ENCODE results near the gene ZNF711. TPM values are rescaled to one million over a fixed set of nuclear protein-coding genes. Genes with fewer than 3 reads are reported as not detected.

The ZNF711 gene
- total RNA-seq, 1 experiment from 2014 or later, result 3.1 TPM

DNA sequence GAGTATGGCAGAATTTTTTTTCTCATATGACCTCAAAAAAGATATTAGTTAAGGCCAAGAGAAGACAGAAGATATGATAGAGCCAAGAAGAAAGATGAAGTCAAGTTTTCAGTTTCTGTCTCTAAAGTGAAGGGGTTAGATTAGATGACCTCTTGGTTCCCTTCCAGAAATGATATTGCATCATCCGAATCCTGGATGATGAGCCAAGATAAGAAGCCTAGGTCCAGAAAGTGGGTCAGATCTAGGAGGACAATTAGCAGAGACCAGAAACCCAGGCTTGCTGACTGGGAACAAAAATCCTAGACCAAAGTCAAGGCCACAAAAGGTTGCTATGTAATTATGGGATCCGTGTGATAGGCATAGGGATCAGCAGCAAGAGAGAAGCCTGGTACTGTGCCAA lies 20.4 kb upstream of the ZNF711 start:
- no TSS peak for BruUV-seq (replicated peaks)

DNA sequence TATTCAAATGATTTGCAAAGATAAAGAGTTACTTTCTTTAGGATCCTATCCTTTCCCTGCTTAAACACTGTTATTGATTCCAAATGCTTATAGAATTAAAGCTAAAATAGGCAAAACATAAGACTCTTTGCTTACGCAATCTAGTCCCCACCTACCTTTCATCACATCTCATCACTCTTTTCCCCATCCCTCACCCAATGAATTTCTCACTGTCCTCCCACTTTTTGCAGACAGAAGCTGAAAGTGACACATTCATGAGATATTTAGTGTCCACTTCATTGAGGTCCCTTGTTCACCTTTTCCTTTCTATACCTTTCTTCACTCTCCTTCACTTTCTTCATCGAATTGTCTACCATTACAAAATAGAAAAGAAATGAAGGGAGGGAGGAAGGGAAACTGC lies 636 bp upstream of the ZNF711 start:
- Histone ChIP-seq H3K36me3 (ENCODE audit: control insufficient read depth, insufficient read depth, low read length) (no peaks in the 10 kb centered on the region; the same call in 1 of the 2 replicates), H3K27ac (ENCODE audit: low read length) (no peak overlapping the region), H3K27me3 (ENCODE audit: control insufficient read depth, insufficient read depth, low read length) (no peaks in the 10 kb centered on the region), H3K9me3 (ENCODE audit: control insufficient read depth, insufficient read depth, low read depth, low read length) (no peaks in the 10 kb centered on the region), H3K4me3 (ENCODE audit: low read depth in 2 of 2, low read length in 2 of 2) (peak overlapping the region; percentile 62 to 83), H3K4me1 (ENCODE audit: control insufficient read depth, insufficient read depth, low read length) (no peaks in the 10 kb centered on the region)
- BruUV-seq (replicated peaks), result no TSS peak
- CTCF ChIA-PET, result no interaction called here
- DNase-seq (ENCODE audit: low read depth, low spot score) (no peak), ATAC-seq (no peak)
- POLR2A ChIA-PET, result no interaction called here
- intact Hi-C loops (cut with micrococcal nuclease; ENCODE audit: unreplicated experiment) (no loop called here), in situ Hi-C loops (cut with HindIII; ENCODE audit: low pct_unique_long_range_greater_than_20kb, low sequenced_read_pairs) (no loop called here)
- TF ChIP-seq TCF7L2 (IDR thresholded peaks at IDR 0.05; ENCODE audit: low read depth, low read length) (no peak), SIN3A (IDR thresholded peaks at IDR 0.05; ENCODE audit: borderline replicate concordance, insufficient read depth, low read depth, low read length) (no peak), POLR2AphosphoS5 (IDR thresholded peaks at IDR 0.05; ENCODE audit: low read depth, low read length) (no peak)
- TF ChIP-seq, protein P1, sequence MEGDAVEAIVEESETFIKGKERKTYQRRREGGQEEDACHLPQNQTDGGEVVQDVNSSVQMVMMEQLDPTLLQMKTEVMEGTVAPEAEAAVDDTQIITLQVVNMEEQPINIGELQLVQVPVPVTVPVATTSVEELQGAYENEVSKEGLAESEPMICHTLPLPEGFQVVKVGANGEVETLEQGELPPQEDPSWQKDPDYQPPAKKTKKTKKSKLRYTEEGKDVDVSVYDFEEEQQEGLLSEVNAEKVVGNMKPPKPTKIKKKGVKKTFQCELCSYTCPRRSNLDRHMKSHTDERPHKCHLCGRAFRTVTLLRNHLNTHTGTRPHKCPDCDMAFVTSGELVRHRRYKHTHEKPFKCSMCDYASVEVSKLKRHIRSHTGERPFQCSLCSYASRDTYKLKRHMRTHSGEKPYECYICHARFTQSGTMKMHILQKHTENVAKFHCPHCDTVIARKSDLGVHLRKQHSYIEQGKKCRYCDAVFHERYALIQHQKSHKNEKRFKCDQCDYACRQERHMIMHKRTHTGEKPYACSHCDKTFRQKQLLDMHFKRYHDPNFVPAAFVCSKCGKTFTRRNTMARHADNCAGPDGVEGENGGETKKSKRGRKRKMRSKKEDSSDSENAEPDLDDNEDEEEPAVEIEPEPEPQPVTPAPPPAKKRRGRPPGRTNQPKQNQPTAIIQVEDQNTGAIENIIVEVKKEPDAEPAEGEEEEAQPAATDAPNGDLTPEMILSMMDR (IDR thresholded peaks at IDR 0.05), result no peak

More for the DNA sequence above, 20.4 kb upstream of the ZNF711 start:
- no peaks in the 10 kb centered on the region for H3K27me3 ChIP-seq (ENCODE audit: control insufficient read depth, insufficient read depth, low read length)
- H3K4me3 ChIP-seq (ENCODE audit: low read depth in 2 of 2, low read length in 2 of 2), result no peak overlapping the region
- H3K27ac ChIP-seq (ENCODE audit: low read length), result no peak overlapping the region
- DNase-seq (ENCODE audit: low read depth, low spot score), result no peak
- ChIA-PET CTCF (no interaction called here), POLR2A (no interaction called here)
- intact Hi-C loops (cut with micrococcal nuclease; ENCODE audit: unreplicated experiment) (no loop called here), in situ Hi-C loops (cut with HindIII; ENCODE audit: low pct_unique_long_range_greater_than_20kb, low sequenced_read_pairs) (no loop called here)
- ATAC-seq, result no peak
- TF ChIP-seq, protein P2, sequence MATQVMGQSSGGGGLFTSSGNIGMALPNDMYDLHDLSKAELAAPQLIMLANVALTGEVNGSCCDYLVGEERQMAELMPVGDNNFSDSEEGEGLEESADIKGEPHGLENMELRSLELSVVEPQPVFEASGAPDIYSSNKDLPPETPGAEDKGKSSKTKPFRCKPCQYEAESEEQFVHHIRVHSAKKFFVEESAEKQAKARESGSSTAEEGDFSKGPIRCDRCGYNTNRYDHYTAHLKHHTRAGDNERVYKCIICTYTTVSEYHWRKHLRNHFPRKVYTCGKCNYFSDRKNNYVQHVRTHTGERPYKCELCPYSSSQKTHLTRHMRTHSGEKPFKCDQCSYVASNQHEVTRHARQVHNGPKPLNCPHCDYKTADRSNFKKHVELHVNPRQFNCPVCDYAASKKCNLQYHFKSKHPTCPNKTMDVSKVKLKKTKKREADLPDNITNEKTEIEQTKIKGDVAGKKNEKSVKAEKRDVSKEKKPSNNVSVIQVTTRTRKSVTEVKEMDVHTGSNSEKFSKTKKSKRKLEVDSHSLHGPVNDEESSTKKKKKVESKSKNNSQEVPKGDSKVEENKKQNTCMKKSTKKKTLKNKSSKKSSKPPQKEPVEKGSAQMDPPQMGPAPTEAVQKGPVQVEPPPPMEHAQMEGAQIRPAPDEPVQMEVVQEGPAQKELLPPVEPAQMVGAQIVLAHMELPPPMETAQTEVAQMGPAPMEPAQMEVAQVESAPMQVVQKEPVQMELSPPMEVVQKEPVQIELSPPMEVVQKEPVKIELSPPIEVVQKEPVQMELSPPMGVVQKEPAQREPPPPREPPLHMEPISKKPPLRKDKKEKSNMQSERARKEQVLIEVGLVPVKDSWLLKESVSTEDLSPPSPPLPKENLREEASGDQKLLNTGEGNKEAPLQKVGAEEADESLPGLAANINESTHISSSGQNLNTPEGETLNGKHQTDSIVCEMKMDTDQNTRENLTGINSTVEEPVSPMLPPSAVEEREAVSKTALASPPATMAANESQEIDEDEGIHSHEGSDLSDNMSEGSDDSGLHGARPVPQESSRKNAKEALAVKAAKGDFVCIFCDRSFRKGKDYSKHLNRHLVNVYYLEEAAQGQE (IDR thresholded peaks at IDR 0.05; ENCODE audit: insufficient read depth in 1 of 2, low read depth in 2 of 2, low read length in 1 of 2), result no peak
- no peaks in the 10 kb centered on the region for H3K4me1 ChIP-seq (ENCODE audit: control insufficient read depth, insufficient read depth, low read length)
- no peaks in the 10 kb centered on the region for H3K36me3 ChIP-seq (ENCODE audit: control insufficient read depth, insufficient read depth, low read length)
- no peaks in the 10 kb centered on the region for H3K9me3 ChIP-seq (ENCODE audit: control insufficient read depth, insufficient read depth, low read depth, low read length)

DNA sequence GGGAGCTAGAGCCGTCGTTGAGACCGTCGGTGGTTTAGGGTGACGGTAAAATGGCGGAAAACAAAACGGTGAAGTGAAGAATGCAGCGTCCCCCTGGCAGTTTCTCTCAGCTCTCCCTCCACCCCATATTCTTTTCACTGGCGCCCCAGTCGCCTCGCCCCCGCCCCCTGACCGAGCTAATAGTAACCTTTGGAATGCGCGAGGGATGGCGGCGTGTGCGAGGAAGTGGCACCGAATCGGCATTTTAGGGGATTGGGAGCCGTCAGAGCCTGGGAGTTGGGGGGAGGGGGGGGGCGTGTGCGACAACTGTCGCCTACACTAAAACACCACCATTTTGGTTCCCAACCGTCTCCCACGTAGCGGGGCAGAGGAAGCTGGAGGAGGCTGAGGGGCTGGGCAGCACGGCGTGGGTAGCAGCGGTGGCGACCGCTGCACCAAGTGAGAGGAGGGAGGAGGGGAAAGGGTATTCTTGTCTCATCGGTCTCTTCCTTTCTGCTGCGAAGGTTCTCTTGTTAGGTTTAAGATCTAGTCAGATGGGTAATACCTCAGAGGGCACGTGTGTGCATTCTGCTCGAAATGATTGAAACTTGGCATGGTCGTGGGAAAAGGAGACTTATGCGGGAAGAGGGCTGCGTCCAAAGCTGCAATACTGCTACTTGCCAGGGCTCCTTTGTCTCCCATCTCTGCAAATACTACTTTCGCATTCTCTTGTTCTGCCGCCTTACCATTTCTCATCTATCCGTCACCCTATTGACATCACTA lies 840 bp downstream of the ZNF711 start:
- Histone ChIP-seq H3K27me3 (ENCODE audit: control insufficient read depth, insufficient read depth, low read length) (no peaks in the 10 kb centered on the region), H3K27ac (ENCODE audit: low read length) (0 out of 2 replicates have a peak overlapping the region, but pooled peaks have one; percentile 17), H3K4me3 (ENCODE audit: low read depth in 2 of 2, low read length in 2 of 2) (peak overlapping the region; percentile 62 to 83), H3K36me3 (ENCODE audit: control insufficient read depth, insufficient read depth, low read length) (no peaks in the 10 kb centered on the region; the same call in 1 of the 2 replicates), H3K9me3 (ENCODE audit: control insufficient read depth, insufficient read depth, low read depth, low read length) (no peaks in the 10 kb centered on the region), H3K4me1 (ENCODE audit: control insufficient read depth, insufficient read depth, low read length) (no peaks in the 10 kb centered on the region)
- CTCF ChIA-PET, result no interaction called here
- ATAC-seq (peak; percentile 76), DNase-seq (ENCODE audit: low read depth, low spot score) (no peak)
- TF ChIP-seq, protein P1 (IDR thresholded peaks at IDR 0.05), result no peak
- TF ChIP-seq POLR2AphosphoS5 (IDR thresholded peaks at IDR 0.05; ENCODE audit: low read depth, low read length) (no peak), SIN3A (IDR thresholded peaks at IDR 0.05; ENCODE audit: borderline replicate concordance, insufficient read depth, low read depth, low read length) (no peak)
- TF ChIP-seq, protein P2 (IDR thresholded peaks at IDR 0.05; ENCODE audit: insufficient read depth in 1 of 2, low read depth in 2 of 2, low read length in 1 of 2), result no peak
- no TSS peak for BruUV-seq (replicated peaks)
- in situ Hi-C loops (cut with HindIII; ENCODE audit: low pct_unique_long_range_greater_than_20kb, low sequenced_read_pairs), result no loop called here
- POLR2A ChIA-PET, result no interaction called here
- intact Hi-C loops (cut with micrococcal nuclease; ENCODE audit: unreplicated experiment), result no loop called here
